DND-41 (cell line): ENCODE data around the gene EFL1.

Experiments used
- ATAC-seq: fragments of 200-7000 bp; cut with Tn5 transposase; 3 replicates; pipeline ENCODE4 v1.9.1; 2021; ENCODE audit warnings: low read depth; ENCODE audit not compliant: insufficient read depth
- DNase-seq: peaks from one replicate; pipeline ENCODE4 v3.0.0-alpha.2; 2020
- H2AFZ ChIP-seq: 2 replicates; pipeline ENCODE4 v1.6.0; 2012; ENCODE audit warnings: low read depth, low read length
- H3K27ac ChIP-seq: 2 replicates; pipeline ENCODE4 v1.5.1; 2012; ENCODE audit warnings: low read length, inconsistent platforms
- H3K27me3 ChIP-seq: fragments of 200-600 bp; sonication (generic); 2 replicates; pipeline ENCODE4 v1.6.0; 2012; ENCODE audit warnings: low read length, mild to moderate bottlenecking, inconsistent platforms; ENCODE audit not compliant: insufficient read depth, poor library complexity
- H3K36me3 ChIP-seq: 2 replicates; pipeline ENCODE4 v1.5.1; 2012; ENCODE audit warnings: low read length, inconsistent platforms; ENCODE audit not compliant: insufficient read depth
- H3K4me1 ChIP-seq: 2 replicates; pipeline ENCODE4 v1.5.1; 2012; ENCODE audit warnings: mild to moderate bottlenecking, low read length; ENCODE audit not compliant: insufficient read depth
- H3K4me2 ChIP-seq: 2 replicates; pipeline ENCODE4 v1.6.0; 2012; ENCODE audit warnings: mild to moderate bottlenecking, moderate library complexity, low read length, inconsistent platforms; ENCODE audit not compliant: insufficient read depth
- H3K4me3 ChIP-seq, 2 experiments: fragments of 200-600 bp in 1 of 2; shearing (Covaris generic) in 1 of 2; 2 replicates each; pipeline ENCODE4 v1.5.1; 2012 to 2016; ENCODE audit warnings: inconsistent platforms in 2 of 2, low read length in 2 of 2, mild to moderate bottlenecking in 2 of 2, low read depth in 1 of 2, moderate library complexity in 1 of 2
- H3K79me2 ChIP-seq: 2 replicates; pipeline ENCODE4 v1.6.0; 2012; ENCODE audit warnings: low read length, inconsistent platforms; ENCODE audit not compliant: insufficient read depth
- H3K9ac ChIP-seq: 2 replicates; pipeline ENCODE4 v1.6.0; 2012; ENCODE audit warnings: low read depth, mild to moderate bottlenecking, inconsistent platforms, low read length, moderate library complexity
- H3K9me3 ChIP-seq: 2 replicates; pipeline ENCODE4 v1.5.1; 2012; ENCODE audit warnings: low read length, moderate library complexity, mild to moderate bottlenecking, inconsistent platforms; ENCODE audit not compliant: insufficient read depth, severe bottlenecking
- H4K20me1 ChIP-seq: 2 replicates; pipeline ENCODE4 v1.6.0; 2012; ENCODE audit warnings: low read length; ENCODE audit not compliant: insufficient read depth
- CTCF ChIP-seq: IDR thresholded peaks from 2 replicates; pipeline ENCODE4 v1.5.1; 2012; ENCODE audit warnings: borderline replicate concordance, low read length, moderate library complexity, mild to moderate bottlenecking; ENCODE audit not compliant: poor library complexity, severe bottlenecking; ENCODE audit errors: extremely low read depth
- EZH2 ChIP-seq: IDR thresholded peaks from 3 replicates; pipeline ENCODE4 v1.6.1; 2012; ENCODE audit warnings: borderline replicate concordance, low read depth, mild to moderate bottlenecking, moderate library complexity, low read length, inconsistent platforms; ENCODE audit not compliant: severe bottlenecking

The EFL1 gene

GRCh38 chr15:82132742-82133141 lies 129.8 kb downstream of the EFL1 start:
- Histone ChIP-seq H4K20me1 (no peaks in the 10 kb centered on the region), H3K9me3 (no peaks in the 10 kb centered on the region), H3K36me3 (peaks cover 67% of the 10 kb centered on the region), H3K4me3 (no peak overlapping the region), H3K79me2 (no peaks in the 10 kb centered on the region), H3K4me1 (no peaks in the 10 kb centered on the region), H3K4me2 (no peak overlapping the region), H3K9ac (no peak overlapping the region), H2AFZ (no peak overlapping the region), H3K27ac (no peak overlapping the region), H3K27me3 (no peaks in the 10 kb centered on the region)
- TF ChIP-seq EZH2 = no peak
- no peak for TF ChIP-seq CTCF
- DNase-seq = no peak
- ATAC-seq = no peak

- no peak overlapping the region for H3K9ac ChIP-seq
- H2AFZ ChIP-seq = no peak overlapping the region
- no peaks in the 10 kb centered on the region for H3K9me3 ChIP-seq
- H3K27ac ChIP-seq = no peak overlapping the region
- H4K20me1 ChIP-seq = no peaks in the 10 kb centered on the region
- no peaks in the 10 kb centered on the region for H3K79me2 ChIP-seq
- DNase-seq (no peak), ATAC-seq (no peak)
- peaks cover 60% of the 10 kb centered on the region for H3K36me3 ChIP-seq
- H3K27me3 ChIP-seq = no peaks in the 10 kb centered on the region
- no peaks in the 10 kb centered on the region for H3K4me1 ChIP-seq
- TF ChIP-seq CTCF = no peak
- no peak for TF ChIP-seq EZH2
- no peak overlapping the region for H3K4me2 ChIP-seq
- H3K4me3 ChIP-seq = no peak overlapping the region
Measured at GRCh38 chr15:82132096-82132495, 130.4 kb downstream of the EFL1 start.

GRCh38 chr15:82130248-82130647 lies 132.3 kb downstream of the EFL1 start:
- H3K27me3 ChIP-seq = no peaks in the 10 kb centered on the region
- H3K9me3 ChIP-seq = no peaks in the 10 kb centered on the region
- no peaks in the 10 kb centered on the region for H3K4me1 ChIP-seq
- peaks cover 50% of the 10 kb centered on the region for H3K36me3 ChIP-seq
- no peaks in the 10 kb centered on the region for H4K20me1 ChIP-seq
- H3K4me3 ChIP-seq = no peak overlapping the region
- no peaks in the 10 kb centered on the region for H3K79me2 ChIP-seq
- ATAC-seq (no peak), DNase-seq (no peak)
- H3K27ac ChIP-seq = no peak overlapping the region
- H3K4me2 ChIP-seq = no peak overlapping the region
- no peak overlapping the region for H3K9ac ChIP-seq
- TF ChIP-seq EZH2 = no peak
- no peak for TF ChIP-seq CTCF
- no peak overlapping the region for H2AFZ ChIP-seq

GRCh38 chr15:82129761-82130160 lies 132.8 kb downstream of the EFL1 start:
- H3K9ac ChIP-seq = no peak overlapping the region
- TF ChIP-seq EZH2 (no peak), CTCF (no peak)
- no peaks in the 10 kb centered on the region for H3K27me3 ChIP-seq
- no peak for ATAC-seq
- no peak overlapping the region for H3K4me3 ChIP-seq
- H4K20me1 ChIP-seq = no peaks in the 10 kb centered on the region
- H3K9me3 ChIP-seq = no peaks in the 10 kb centered on the region
- H3K4me2 ChIP-seq = no peak overlapping the region
- H3K79me2 ChIP-seq = no peaks in the 10 kb centered on the region
- peaks cover 51% of the 10 kb centered on the region for H3K36me3 ChIP-seq
- DNase-seq = no peak
- no peaks in the 10 kb centered on the region for H3K4me1 ChIP-seq
- no peak overlapping the region for H2AFZ ChIP-seq
- no peak overlapping the region for H3K27ac ChIP-seq
